ENCODE results near the gene FSD1.
"Not testable (repeated sequence)": the region's sequence is repeated elsewhere in the genome, so short reads cannot be mapped to it uniquely, and the experiment has no call there.

Gene FSD1

DNA sequence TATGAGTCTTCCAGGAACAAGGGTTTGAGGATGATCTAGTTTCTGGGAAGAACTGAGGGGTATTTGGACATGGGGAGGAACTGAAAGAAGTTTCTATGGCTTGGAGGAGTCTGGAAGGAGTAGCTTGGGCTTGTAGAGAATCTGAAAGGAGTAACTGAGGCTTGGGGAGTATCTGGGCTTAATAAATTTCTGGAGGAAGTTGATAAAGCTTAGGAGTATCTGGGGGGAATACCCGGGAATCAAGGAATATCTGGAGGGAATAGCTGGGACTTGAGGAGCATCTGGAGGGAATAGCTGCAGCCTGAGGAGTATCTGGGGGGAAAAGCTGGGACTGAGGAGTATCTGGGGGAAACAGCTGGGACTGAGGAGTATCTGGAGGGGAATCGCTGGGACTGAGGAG is 16.0 kb downstream of the FSD1 start:
- DNase-seq, result no peak

DNA sequence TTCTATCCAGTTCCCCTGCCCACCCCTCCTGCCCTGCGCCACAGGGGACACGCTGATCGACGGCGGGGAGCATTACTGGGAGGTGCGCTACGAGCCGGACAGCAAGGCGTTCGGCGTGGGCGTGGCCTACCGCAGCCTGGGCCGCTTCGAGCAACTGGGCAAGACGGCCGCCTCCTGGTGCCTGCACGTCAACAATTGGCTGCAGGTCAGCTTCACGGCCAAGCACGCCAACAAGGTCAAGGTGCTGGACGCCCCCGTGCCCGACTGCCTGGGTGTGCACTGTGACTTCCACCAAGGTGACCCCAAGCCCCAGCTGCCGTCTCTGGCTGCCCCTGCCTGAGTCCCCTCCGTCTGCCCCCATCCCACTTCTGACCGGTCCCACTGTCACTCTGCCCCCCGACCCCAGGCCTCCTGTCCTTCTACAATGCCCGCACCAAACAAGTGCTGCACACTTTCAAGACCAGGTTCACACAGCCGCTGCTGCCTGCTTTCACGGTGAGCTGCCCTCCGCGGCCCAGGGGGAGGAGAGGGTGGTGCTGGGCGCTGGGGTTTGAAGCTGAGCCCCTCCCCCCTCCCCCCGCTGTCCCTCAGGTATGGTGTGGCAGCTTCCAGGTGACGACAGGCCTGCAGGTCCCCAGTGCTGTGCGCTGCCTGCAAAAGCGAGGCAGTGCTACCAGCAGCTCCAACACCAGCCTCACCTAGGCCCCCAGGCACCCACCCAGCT is 18.7 kb downstream of the FSD1 start:
- DNase-seq, result no peak

DNA sequence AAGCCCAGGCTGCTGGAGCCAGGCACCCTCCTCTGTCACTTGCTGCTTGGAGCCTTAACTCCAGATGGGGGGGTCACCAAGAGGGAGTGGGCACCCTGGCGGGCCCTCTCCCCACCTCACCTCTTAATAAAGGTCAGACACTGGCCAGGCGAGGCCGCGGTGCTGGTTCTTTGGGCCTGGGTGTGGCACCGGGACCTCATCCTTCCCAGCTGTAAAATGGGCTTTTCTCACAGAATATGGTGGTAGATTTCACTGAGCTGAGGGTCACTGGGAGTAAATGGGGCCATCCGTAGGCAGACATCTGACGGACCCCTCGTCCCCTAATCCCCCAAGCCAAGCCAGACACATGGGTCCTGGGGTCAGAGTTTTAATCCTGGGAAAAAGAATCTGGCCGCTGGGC is 19.3 kb downstream of the FSD1 start:
- no peak for DNase-seq

DNA sequence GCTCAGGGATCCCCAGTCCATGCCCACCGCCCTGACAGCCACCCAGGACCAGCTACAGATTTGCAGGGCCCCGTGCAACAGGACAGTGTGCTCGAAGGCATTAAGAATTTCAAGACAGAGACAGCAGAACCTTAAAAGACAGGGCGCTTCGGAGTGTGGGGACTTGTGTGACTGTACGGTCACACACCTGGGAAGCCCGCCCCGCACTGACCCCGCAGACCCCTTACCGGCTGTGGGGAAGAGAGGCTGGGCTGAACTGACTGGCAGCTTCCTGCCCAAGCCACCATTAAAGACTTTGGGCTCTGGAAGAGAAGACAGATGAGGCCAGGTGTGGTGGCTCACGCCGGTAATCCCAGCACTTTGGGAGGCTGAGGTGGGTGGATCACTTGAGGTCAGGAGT is 19.8 kb downstream of the FSD1 start:
- no peak for DNase-seq

DNA sequence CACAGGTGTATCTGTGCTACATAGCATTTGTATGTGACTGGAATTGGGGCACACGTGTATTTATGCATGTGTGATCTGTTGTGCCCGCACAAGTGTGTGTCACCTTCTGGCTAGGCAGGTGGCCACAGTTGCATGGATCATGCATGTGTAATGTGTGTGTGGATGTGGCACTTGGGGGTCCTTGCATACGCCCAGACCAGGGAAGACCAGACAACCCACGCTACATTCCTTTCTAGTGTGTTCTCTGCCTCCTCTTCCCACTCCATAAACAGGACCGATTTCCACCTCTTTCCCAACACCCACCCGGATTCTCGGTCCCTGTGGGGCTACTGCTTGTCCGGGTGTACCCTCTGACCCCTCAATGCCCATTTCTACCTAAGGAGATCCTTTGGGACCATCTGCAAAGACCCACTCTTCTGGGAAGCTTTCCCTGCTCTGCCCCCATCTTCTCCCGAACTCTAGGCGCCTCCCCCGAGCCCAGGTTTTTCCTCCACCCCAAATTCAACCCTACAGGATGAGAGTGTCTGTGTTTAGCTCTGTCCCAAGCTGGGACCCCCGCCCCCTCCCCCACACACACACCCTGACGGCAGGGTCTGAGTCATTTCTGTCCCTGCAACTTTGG is 21.9 kb downstream of the FSD1 start:
- DNase-seq, result no peak

DNA sequence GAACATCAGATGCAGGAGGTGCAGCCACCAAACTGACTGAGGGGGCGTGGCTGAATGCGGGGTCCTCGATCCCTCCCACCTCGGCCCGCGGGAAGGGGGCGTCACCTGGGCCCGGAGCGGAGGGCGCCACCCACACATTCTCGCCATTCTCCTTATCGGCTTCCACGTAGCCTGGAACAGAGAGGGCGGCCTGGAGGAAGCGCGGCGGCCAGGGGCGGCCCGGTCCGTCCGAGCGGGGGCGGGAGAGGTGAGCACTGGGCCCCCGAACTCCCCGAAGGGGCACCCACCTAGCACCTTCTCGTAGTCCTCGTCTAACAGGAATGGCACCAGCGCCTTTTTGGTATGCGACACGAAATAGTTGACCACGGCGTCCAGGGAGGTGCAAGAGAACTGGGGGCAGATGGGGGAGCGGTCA is 22.4 kb downstream of the FSD1 start:
- no peak for DNase-seq

DNA sequence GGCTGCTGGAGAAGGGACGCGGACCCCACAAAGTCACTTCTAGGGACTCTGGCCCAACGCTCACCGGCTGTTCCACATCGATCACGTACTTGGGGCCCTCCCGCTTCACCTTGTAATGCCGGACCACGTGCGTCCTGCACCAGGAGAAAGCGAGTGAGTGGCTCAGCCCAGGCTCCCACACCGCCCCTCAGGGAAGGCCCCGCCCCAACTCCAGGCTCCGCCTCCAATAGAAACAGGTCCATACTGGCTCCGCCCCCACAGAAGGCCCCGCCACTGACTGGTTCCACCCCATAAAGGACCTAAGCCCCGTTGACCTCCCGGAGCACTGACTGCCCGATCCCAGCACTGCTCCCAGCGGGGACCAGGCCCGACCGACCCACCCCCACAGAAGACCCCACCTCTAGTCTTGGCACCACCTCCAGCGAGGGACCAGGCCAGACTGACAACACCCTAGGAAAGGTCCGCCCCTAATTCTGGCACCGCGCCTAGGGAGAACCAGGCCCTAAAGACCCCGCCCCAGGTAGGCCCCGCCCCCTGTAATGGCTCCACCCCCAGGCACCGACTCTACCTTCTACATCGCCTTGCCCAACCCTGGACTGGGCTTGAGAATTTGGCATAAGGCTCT is 23.0 kb downstream of the FSD1 start:
- no peak for DNase-seq

DNA sequence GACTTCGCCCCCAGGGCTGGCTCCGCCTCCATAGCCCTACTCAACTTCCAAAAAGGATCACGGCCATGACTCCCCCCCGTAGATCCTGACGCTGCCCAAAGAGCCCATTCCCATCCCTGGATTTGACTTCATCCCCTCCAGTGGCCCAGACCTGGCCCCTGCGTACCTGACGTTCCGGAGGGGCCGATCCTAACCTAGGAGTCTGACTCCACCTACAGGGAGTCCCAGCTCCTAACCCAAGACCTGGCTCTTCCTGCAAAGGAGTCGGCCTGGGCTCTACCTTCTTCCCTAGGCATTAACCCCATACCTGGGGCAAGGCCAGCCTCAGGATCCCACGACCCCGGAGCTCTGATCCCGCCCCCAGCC is 23.5 kb downstream of the FSD1 start:
- no peak for DNase-seq

DNA sequence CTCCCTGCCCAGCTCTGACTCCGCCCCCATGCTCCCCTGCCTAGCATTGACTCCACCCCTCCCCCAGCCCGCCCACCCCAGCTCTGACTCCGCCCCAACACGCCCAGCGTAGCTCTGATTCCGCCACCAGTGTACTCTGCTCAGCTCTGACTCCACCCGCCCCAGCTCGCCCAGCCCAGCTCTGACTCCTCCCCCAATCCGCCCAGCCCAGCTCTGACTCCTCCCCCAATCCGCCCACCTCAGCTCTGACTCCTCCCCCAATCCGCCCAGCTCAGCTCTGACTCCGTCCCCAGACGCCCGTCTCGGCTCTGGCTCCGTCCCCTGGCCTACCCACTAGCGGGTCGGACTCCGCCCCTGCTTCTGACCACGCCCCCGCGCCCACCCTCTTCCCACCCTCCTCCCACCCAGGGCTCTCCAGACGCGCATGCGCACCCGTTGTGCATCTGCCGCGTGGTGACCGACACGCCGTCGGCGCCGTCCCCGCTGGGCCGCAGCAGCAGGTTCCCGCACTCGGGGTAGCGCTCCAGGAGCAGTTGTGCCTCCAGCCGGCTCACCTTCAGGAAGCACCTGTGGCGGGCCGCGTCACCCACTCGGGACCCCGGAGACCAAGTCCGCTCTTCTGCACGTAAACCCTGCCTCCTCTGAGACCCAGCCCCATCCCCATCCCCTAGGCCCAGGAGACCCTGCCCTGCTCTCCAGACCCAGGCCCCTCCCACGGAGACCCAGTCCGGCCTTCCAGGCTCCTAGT is 24.0 kb downstream of the FSD1 start:
- no peak for DNase-seq

DNA sequence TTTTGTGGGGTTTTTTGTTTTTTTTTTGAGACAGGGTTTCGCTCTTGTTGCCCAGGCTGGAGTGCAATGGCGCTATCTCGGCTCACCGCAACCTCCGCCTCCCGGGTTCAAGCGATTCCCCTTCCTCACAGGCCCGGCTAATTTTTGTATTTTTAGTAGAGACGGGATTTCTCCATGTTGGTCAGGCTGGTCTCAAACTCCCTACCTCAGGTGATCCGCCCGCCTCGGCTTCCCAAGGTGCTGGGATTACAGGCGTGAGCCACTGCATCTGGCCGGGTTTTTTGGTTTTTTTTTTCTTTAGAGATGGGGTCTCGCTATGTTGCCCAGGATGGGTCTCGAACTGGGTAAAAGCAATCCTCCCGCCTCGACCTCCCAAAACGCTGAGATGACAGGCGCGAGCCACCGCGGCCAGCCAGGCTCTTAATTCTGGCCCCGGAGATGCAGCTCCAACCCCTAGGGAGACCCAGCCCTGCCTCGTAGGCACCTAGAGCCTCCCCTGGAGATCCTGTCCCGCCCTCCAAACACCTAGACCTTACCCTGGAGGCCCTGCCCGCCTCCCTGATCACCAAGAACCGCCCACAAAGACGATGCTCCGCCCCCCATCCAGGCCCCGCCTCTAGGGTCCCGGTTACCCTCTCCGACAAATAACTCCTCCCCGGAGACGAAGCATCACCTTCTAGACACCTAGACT is 24.7 kb downstream of the FSD1 start:
- DNase-seq, result not testable (repeated sequence)

DNA sequence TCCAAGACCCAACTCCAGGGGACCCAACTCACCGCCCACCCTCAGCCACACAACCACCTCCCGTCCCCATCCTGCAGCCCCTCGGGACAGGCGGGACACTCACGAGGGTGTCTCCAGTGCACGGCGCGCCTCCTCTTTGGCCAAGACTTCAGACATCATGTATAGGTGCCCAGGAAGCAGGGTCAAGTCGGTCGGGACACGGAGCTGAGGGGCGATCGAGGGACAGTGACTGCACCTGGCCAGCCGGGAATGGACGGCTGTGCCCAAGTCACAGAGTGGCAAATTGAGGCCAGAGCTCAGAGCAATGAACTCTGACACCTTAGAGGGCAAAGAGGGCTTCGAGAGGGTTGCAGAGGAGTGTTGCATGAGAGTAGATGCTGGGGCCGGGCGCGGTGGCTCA is 25.5 kb downstream of the FSD1 start:
- DNase-seq, result no peak

DNA sequence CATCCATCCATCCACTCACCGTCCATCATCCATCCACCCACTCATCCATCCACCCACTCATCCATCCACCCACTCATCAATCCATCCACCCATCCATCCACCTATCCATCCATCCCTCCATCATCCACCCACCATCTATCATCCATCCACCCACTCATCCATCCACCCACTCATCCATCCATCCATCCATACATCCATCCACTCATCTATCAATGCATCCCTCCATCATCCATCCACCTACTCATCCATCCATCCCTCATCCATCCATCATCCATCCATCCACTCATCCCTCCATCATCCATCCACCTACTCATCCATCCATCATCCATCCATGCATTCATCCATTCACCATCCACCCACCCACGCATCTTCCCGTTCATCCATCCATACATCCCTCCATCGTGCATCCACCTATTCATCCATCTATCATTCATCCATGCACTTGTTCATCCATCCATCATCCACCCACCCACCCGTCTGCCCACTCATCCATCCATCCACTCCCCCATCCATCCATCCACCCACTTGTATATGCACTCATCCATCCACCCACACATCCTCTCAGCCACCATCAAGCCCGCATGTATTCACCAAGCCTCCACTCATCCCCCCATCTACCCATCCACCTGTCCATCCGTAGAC is 30.7 kb downstream of the FSD1 start:
- DNase-seq, result no peak

DNA sequence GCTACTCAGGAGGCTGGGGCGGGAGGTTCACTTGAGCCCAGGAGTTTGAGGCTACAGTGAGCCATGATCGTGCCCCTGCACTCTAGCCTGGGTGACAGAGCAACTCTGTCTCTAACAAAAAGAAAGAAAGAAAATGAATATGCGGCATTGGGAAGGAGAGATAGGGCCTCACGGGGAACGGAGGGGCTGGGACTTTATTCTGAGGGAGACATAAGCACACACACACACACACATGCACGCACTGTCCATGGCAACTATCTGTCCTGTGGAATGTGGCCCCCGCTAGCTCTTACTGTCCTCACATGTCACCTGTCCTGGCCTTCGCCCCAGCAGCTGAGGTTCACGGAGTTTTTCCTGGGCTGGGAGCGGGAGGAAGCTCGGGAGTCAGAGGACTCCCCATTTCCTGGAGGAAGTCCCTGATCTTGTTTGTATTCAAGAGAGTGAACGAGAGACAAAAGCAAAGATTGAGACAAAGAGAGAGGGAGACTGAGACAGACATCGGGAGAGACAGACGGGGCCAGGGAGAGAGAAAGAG is 33.6 kb downstream of the FSD1 start:
- no peak for DNase-seq

DNA sequence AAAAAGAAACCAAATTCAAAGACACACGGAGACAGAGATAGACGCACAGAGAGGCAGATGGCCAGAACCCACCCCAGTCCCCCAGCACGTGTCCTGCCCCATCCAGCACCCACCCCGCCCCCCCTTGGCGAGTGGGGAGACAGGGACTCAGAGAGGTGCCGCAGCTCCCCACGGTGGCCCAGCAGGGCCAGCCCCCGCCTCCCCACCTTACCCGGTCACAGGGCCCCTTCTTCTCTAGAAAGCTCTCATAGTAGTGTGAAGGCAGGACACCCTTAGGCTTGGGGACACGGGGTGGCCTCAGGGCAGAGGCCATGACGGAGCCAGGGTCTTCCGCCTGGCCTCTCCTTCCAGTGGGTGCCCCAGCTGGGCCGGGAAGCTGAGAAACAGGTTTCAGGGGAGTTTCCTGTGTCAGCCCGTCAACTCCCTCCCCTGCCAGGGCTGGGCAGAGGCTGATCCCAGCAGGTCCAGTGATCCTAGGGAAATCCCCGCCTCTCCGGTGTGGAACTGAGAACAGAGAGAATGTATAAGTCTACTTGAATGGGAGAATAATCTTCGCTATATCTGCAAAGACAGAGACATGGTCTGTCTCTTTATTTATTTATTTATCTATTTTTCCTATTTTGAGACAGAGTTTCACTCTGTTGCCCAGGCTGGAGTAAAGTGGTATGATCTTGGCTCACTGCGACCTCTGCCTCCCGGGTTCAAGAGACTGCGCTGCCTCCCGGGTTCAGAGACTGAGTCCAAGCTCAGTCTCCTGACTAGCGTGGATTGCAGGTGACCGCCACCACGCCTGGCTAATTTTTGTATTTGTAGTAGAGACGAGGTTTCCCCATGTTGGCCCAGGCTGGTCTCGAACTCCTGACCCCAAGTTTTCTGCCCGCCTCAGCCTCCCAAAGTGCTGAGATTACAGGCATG is 34.3 kb downstream of the FSD1 start, which contains the start of gene STAP2:
TSS of gene STAP2 (minus strand) at position 387 of the 915 bp plus-strand sequence. CDS start at position 313, 74 bp downstream.
- DNase-seq, result peak; percentile 58

DNA sequence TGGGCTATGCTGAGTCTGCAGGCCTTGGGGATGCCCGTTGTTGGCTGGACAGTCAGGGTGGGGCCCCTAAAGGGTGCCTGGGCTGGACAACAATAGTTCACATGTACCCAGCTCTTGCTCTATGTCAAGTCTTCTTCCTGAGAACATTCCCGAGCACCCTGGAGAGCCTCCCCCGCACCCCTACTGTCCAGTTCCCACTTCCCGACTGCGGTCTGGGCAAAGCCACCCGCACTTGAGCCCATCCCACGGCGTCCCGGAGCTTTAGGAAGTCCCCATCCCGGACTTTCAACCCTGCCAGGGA is 37.9 kb downstream of the FSD1 start:
- no peak for DNase-seq

DNA sequence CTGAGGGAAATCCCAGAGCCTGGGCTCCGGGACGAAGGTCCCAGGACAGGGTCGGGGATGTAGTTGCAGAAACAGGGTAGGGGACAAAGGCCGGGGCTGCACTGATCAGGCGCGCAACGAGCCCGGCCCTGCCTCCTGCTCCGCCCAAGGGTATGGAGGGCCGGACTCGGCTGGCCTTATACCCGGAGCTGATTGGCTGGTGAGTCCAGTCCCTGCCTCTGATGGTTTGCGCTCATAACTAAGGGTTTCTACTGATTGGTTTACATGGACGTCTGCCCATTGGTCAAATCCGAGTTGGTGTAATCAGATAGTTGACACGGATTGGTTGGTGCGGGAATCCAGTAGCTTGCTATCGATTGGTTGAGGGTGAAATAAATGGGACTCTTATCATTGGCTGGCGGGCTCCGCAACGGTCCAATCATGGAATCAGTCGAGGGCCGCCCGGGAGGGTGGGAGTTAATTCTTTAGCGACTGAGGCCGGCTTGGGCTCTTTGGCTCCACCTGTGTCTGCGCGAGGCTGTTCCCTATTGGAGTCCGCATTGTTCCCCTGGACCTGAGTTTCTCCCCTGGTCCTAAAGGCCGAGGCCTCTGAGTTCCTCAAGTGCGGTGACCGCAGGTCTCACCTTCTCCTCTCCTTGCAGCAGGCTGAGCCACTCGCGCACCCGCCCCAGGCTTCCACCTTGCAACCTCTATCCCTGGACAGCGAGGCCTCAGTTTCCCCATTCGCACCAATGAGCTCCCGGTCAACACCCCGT is 38.4 kb downstream of the FSD1 start:
- peak; percentile 99 for DNase-seq

DNA sequence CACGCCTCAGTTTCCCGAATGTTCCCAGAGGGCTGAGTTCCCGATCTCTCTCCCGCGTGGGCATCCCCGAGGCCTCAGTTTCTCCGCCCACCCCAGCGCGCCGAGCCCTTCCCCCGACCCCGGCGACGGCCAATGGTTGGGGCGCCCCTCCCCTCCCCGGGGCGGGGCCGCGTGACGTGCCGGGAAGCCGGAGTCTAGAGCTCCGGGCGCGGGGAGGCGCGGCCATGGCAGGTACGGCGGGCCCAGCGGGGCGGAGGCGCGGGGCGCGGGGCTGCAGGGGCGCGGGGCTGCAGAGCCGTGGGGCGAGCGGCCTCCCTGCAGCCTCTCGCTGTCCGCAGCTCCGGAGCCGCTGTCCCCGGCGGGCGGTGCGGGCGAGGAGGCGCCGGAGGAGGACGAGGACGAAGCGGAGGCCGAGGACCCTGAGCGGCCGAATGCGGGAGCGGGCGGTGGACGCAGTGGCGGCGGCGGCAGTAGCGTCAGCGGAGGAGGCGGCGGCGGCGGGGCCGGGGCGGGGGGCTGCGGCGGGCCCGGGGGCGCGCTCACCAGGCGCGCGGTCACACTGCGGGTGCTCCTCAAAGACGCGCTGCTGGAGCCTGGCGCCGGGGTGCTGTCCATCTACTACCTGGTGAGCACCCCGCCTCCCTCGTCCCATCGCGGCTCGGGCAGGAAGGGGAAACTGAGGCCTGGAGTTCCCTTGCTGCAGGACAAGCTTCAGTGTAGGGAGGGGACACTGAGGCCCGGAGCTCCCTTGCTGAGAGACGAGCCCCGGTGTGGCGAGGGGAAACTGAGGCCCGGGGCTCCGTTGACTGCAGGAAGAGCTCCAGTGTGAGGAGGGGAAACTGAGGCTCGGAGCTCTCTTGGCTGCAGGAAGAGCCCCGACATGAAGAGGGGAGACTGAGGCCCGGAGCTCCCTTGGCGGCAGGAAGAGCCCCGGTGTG is 39.2 kb downstream of the FSD1 start, which contains the start of gene MPND:
TSS of gene MPND (plus strand) at position 193 of the 938 bp plus-strand sequence. CDS start at position 225, 32 bp downstream.
- DNase-seq, result peak; percentile 84

DNA sequence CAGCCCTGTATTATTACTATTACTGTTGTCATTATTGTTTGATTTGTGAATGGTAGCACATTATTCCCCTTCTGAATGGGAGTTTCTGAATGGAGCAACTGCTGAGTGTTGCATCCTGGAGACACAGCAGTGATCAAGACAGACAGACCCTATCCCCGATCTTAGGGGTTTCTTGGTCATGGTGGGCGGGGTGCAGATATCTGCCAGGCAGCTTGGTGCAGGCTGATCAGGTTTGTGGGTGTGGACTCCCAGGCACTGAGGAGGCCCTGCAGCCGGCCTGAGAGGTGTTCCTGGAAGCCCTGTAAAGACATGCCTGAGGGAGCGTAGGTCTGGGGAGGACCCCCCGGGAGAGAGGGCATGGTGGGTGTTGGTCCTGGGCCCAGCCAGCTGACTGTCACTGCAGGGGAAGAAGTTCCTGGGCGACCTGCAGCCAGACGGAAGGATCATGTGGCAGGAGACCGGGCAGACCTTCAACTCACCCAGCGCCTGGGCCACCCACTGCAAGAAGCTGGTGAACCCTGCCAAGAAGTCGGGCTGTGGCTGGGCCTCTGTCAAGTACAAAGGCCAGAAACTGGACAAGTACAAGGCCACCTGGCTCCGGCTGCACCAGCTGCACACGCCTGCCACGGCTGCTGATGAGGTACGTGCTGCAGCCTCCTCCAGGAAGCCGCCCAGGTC is 41.1 kb downstream of the FSD1 start:
- DNase-seq, result no peak

DNA sequence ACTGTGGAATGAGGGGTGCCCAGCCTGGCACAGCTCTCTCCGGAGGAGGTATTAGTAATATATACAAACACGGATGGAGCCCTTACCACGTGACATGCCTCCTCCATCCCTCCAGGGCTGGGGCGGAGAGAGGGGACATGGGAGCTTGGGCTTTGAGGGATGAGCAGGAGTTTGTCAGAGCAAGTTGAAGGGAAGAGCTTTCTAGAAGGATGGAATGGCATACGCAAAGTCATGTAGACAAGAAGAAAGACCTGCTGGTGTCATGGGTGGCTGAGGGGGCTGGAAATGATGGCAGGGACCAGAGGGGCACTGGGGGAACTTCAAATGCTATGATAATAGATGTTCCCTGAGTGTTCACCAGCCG is 41.6 kb downstream of the FSD1 start:
- no peak for DNase-seq
